Measurements from ENCODE around the gene GPC2.
"Not testable (repeated sequence)": the region's sequence is repeated elsewhere in the genome, so short reads cannot be mapped to it uniquely, and the experiment has no call there.

Gene GPC2

GRCh38 chr7:100148225-100148558 is 29.0 kb downstream of the GPC2 start:
- no peak for DNase-seq

DNA sequence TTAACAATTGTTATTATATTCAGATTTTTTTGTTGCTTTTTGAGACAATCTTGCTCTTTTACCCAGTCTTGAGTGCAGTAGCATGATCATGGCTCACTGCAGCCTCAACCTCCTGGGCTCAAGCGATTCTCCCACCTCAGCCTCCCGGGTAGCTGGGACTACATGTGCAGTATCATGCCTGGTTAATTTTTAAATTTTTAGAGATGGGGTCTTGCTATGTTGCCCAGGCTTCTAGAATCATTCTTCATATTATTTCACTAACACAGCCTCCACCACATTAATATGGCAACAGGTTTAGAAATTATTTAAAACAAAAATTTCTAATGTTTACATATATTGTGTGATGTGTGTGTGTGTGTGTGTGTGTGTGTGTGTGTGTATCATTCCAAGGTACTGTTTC is 29.9 kb downstream of the GPC2 start:
- no peak for DNase-seq

GRCh38 chr7:100146350-100146749 is 30.8 kb downstream of the GPC2 start:
- DNase-seq, result not testable (repeated sequence)

DNA sequence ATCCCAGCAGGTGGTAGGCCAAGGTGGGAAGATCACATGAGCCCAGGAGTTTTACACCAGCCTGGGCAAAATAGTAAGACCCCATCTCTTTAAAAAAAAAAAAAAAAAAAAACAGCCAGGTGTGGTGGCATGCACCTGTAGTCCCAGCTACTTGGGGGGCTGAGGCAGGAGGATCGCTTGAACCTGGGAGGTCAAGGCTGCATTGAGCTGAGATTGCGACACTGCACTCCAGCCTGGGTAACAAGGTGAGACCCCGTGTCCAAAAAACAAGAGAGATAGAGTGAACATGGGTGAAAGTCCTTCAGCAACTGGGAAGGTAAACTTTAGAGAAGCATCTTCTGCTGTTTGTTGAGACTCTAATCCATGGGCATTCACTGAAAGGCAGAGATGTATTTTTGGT is 34.7 kb downstream of the GPC2 start:
- DNase-seq, result no peak

DNA sequence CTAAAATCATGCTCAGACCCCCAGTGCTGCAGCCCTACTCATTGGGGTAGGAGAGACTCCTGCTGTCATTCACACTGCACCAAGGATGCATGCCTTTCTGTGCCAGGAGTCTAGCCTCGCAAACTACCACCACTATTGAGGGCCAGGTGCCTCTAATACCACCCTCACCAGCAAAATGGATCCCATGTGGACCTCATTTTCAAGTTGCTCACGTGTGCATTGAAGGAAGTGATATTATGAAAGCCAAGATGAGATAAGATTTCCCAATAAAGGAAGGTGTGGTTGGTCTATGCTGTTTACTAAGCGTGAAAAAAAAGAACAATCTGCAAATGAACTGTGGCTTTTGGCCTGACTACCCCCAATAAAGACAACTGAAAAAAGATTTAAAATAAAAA is 35.6 kb downstream of the GPC2 start:
- no peak for DNase-seq

DNA sequence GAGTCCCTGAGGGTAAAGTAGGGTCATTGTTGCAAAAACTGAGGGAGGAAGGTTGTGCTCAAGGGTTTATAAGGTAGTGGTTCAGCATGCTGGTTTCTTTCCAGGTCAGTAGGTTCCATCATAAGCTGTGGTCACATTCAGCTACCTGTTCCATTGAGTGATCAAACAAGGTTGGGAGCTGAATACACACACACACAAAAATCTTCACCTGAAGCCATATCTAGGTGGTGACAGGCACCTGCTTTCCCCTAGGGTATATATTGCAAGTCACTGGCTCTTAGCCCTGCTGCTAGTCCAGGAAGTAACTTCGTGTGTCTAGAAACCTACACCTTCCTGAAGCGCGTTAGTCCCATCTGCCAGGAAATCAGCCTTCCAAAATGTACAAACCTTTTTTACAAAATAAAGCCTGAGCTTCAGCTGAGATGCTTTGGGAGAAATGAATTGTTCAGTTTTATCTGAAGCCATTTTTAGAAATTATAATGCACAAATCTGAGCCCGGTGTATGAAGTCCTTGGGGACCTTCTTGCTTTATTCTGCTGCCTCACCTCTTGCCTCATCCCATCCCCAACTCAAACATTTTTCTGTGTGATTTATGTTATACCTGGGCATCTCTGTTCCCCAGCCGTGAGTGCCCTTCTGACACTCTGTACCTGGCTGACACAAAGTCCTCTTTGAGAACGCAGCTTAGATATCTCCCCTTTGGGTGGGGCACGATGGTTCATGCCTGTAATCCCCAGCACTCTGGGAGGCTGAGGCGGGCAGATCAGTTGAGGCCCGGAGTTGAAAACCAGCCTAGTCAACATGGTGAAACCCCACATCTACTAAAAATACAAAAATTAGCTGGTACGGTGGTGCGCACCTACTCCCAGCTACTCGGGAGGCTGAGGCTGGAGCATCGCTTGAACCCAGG is 39.1 kb downstream of the GPC2 start:
- DNase-seq, result no peak

- peak; percentile 52 for DNase-seq
Measured at GRCh38 chr7:100132697-100133151, 44.5 kb downstream of the GPC2 start.

GRCh38 chr7:100132126-100132525 is 45.1 kb downstream of the GPC2 start:
- DNase-seq, result no peak

DNA sequence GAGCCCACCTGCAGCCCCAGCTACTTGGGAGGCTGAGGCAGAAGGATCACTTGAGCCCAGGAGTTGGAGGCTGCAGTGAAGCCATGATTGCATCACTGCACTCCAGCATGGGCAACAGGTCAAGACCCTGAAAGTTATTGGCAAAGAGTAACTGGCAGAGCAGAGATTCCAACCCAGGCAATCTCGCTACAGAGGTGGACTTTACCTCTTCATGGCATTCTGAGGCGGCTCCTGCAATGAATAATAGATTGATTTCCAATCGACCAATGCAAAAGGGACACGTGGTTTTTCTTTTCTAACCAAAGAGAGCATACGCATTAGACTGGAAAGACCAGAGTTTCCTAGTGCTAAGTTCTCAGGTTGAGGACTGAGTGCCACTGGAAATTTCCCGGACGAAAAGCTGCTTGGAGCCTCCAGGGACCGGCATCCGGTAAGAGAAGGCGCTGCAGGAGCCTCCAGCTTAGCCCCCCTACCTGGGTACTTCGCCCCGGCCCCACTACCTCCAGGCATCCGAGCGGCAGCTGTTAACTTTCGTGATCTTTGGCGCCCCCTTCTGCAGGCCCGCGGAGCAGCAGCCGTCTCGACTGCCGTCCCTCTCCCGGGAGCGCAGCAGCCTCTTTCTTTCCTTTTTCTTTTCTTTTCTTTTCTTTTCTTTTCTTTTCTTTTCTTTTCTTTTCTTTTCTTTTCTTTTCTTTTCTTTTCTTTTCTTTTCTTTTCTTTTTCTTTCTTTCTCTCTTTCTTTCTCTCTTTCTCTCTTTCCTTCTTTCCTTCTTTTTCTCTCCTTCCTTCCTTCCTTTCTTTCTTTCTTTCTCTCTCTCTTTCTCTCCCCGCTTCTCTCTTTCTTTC is 46.4 kb downstream of the GPC2 start:
- peak; percentile 72 for DNase-seq

GRCh38 chr7:100130220-100130607 is 47.0 kb downstream of the GPC2 start:
- DNase-seq, result not testable (repeated sequence)

DNA sequence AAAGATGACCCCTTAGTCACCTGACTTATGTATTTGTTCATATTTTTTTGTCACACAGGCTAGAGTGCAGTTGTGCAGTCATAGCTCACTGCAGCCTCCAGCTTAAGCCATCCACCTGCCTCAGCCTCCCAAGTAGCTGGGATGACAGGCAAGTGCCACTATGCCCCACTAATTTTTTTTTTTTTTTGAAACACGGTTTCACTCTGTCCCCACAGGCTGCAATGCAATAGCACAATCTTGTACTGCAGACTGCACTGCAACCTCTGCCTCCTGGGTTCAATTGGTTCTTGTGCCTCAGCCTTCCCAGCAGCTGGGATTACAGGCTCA is 48.6 kb downstream of the GPC2 start:
- no peak for DNase-seq

DNA sequence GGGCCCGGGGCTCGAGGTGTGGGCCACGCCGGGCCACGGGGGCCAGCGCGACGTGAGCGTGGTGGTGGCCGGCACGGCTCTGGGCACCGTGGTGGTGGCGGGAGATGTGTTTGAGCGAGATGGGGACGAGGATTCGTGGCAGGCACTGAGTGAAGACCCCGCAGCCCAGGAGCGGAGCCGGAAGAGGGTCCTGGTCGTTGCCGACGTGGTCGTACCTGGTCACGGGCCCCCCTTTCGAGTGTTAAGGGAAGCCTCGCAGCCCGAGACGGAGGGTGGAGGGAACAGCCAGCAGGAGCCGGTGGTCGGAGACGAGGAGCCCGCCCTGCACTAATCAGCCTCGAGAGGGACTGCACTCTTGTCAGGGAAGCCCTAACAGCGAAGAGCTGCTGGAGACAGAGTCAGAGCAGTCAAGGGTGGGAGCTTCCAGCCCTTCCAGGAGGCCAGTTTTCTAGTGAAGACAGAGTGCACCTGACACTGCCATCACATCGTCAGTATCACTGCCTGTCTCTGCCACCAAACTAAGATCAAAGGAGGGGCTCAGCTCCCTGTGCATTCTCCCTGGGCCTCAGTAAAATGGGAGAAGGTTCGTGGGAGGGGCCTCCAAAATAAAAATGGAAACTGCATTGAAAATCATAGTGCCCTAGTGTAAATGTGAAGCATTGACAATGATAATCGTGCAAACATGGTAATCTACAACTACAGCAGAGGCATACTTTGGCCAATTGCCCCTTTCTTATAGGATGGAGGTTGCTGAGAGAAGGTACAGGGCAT is 49.1 kb downstream of the GPC2 start:
- no peak for DNase-seq

DNA sequence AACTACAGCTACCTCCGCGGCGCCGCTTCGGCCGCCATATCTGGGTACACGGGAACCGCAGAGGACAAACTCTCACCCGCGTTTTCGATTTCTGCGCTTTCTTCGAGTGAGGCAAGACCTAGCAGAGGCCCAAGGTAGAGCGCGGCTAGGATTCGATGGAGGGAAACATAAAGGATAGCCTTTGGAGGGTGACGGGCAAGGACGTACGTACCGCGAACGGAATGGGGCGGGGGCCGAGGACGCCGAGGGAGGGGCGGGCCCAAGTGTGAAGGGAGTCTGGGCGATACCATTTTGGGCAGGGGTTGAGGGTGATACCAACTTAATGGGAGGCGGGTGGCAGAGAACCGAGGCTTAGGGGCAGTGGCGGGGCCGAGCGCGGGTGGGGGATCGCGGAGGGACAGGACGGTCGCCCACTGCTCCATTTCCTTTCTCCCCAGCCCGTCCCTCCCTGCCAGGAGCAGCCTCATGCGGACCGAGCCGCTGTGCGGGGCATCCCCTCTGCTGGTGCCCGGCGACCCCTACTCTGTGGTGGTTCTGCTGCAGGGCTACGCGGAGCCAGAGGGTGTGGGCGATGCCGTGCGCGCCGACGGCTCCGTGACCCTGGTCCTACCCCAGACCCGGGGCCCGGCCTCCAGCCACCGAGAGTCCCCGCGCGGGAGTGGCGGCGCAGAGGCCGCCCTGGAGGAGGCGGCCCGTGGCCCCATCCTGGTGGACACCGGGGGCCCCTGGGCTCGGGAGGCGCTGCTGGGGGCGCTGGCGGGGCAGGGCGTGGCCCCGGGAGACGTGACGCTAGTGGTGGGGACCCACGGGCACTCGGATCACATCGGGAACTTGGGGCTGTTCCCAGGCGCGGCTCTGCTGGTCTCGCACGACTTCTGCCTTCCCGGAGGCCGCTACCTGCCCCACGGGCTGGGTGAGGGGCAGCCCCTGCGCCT is 50.0 kb downstream of the GPC2 start, which contains the start of gene MBLAC1:
MBLAC1 (plus strand) TSS at position 37 of the 935 bp plus-strand sequence; CDS start at position 466, 429 bp downstream.
- DNase-seq, result peak; percentile 86

- DNase-seq, result no peak
Measured at GRCh38 chr7:100126239-100126930, 50.8 kb downstream of the GPC2 start.

- no peak for DNase-seq
Measured at GRCh38 chr7:100124301-100125230, 52.6 kb downstream of the GPC2 start.

DNA sequence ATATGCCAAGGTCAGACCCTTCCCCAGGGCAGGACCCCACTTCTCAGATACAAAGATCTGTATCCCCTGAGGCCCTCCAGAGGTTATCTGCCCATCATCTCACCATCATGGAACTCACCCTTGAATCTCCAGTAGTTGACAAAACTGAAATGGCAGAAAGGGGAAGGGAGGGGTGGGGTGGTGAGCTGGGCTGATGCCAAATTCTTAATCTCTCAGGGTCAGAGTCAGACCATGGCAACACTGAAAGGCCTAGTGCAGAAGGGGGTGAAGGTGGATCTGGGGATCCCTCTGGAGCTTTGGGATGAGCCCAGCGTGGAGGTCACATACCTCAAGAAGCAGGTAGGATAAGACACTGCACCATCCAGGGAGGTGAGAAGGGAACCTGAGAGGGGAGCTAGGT is 54.6 kb downstream of the GPC2 start:
- no peak for DNase-seq

GRCh38 chr7:100122067-100122466 is 55.1 kb downstream of the GPC2 start:
- no peak for DNase-seq

- no peak for DNase-seq
Measured at GRCh38 chr7:100120733-100121036, 56.5 kb downstream of the GPC2 start.

GRCh38 chr7:100119970-100120732 is 57.0 kb downstream of the GPC2 start:
- DNase-seq, result peak; percentile 70

Data from activated effector memory CD4-positive, alpha-beta T cell treated with Interleukin-2 at 50 U/mL for 16 hours (primary cell).